Breast epithelium (tissue), 3 donors: Measurements from ENCODE around the gene FEM1B.

Experiments
- CTCF ChIP-seq, 3 donors: fragments of 450-650 bp; IDR thresholded peaks; one replicate each; pipeline ENCODE4 v1.5.1; 2016 to 2017; ENCODE audit warnings: antibody characterized with exemption in 3 of 3, mild to moderate bottlenecking in 3 of 3, moderate library complexity in 3 of 3
- POLR2A ChIP-seq: fragments of 450-650 bp; IDR thresholded peaks from one replicate; pipeline ENCODE4 v1.6.1; 2016; ENCODE audit warnings: antibody characterized with exemption, mild to moderate bottlenecking, moderate library complexity
- POLR2AphosphoS5 ChIP-seq, 3 donors: sonication (generic); formaldehyde crosslinking; IDR thresholded peaks; one replicate each; pipeline ENCODE4 v1.6.1; 2017; ENCODE audit warnings: antibody characterized with exemption in 3 of 3

GRCh38 chr15:68314563-68314962, 37.0 kb downstream of the FEM1B start:
- no peak for TF ChIP-seq CTCF (IDR thresholded peaks at IDR 0.05)
- TF ChIP-seq POLR2A: no peak
- TF ChIP-seq POLR2AphosphoS5 (IDR thresholded peaks at IDR 0.05): no peak
